Karpas-422 (cell line): Measurements from ENCODE around the gene LILRA6. TPM values are rescaled to one million over a fixed set of nuclear protein-coding genes. Genes with fewer than 3 reads are reported as not detected.
"Not testable (repeated sequence)": the region's sequence is repeated elsewhere in the genome, so short reads cannot be mapped to it uniquely, and the experiment has no call there.

ENCODE experiments used
- DNase-seq: peaks from one replicate; pipeline ENCODE4 v3.0.0-alpha.2; 2015
- H2AFZ ChIP-seq: fragments of 200-600 bp; sonication (generic); 2 replicates; pipeline ENCODE4 v1.6.1; 2014; ENCODE audit warnings: antibody characterized with exemption, low read length, mixed read lengths
- H3K27ac ChIP-seq: fragments of 200-600 bp; sonication (generic); 2 replicates; pipeline ENCODE4 v1.5.1; 2014; ENCODE audit warnings: mild to moderate bottlenecking, low read length, moderate library complexity
- H3K27me3 ChIP-seq: fragments of 200-600 bp; sonication (generic); 2 replicates; pipeline ENCODE4 v1.6.1; 2014; ENCODE audit warnings: low read length, mixed read lengths
- H3K36me3 ChIP-seq: fragments of 200-600 bp; sonication (generic); 2 replicates; pipeline ENCODE4 v1.6.1; 2014; ENCODE audit warnings: low read length, mixed read lengths; ENCODE audit not compliant: insufficient read depth
- H3K4me1 ChIP-seq: fragments of 200-600 bp; sonication (generic); 2 replicates; pipeline ENCODE4 v1.6.1; 2014; ENCODE audit warnings: mild to moderate bottlenecking, low read length, mixed read lengths
- H3K4me2 ChIP-seq: fragments of 200-600 bp; sonication (generic); 2 replicates; pipeline ENCODE4 v1.6.1; 2014; ENCODE audit warnings: low read length, low read depth, mild to moderate bottlenecking; ENCODE audit not compliant: poor library complexity, severe bottlenecking
- H3K4me3 ChIP-seq: fragments of 200-600 bp; sonication (generic); 2 replicates; pipeline ENCODE4 v1.5.1; 2014; ENCODE audit warnings: mild to moderate bottlenecking, antibody characterized with exemption, low read length, mixed read lengths
- H3K79me2 ChIP-seq: fragments of 200-600 bp; sonication (generic); 2 replicates; pipeline ENCODE4 v1.6.1; 2014; ENCODE audit warnings: mild to moderate bottlenecking, low read length, mixed read lengths
- H3K9ac ChIP-seq: fragments of 200-600 bp; sonication (generic); 2 replicates; pipeline ENCODE4 v1.6.0; 2014; ENCODE audit warnings: low read length
- H3K9me2 ChIP-seq: fragments of 200-600 bp; sonication (generic), shearing (Covaris generic); replicated peaks from 2 replicates; pipeline ENCODE4 v1.6.0; 2014; ENCODE audit warnings: mild to moderate bottlenecking, low read length, moderate library complexity; ENCODE audit not compliant: insufficient read depth
- H3K9me3 ChIP-seq: fragments of 300-700, 200-600 bp; sonication (generic); 2 replicates; pipeline ENCODE4 v1.6.1; 2014; ENCODE audit warnings: low read length, mixed read lengths
- H4K20me1 ChIP-seq: fragments of 200-600 bp; sonication (generic); 2 replicates; pipeline ENCODE4 v1.6.1; 2014; ENCODE audit warnings: mild to moderate bottlenecking, antibody characterized with exemption, low read length, low read depth; ENCODE audit not compliant: insufficient read depth
- total RNA-seq: library from RNA; depleted of rRNA; stranded (reverse); fragments of >200 nt; shearing (Covaris generic); gene quantifications from 2 replicates; pipeline ENCODE4 v1.2.3, GENCODE V29; 2014; ENCODE audit warnings: low replicate concordance

Gene LILRA6
- total RNA-seq, 1 experiment from 2014 or later = not detected

DNA sequence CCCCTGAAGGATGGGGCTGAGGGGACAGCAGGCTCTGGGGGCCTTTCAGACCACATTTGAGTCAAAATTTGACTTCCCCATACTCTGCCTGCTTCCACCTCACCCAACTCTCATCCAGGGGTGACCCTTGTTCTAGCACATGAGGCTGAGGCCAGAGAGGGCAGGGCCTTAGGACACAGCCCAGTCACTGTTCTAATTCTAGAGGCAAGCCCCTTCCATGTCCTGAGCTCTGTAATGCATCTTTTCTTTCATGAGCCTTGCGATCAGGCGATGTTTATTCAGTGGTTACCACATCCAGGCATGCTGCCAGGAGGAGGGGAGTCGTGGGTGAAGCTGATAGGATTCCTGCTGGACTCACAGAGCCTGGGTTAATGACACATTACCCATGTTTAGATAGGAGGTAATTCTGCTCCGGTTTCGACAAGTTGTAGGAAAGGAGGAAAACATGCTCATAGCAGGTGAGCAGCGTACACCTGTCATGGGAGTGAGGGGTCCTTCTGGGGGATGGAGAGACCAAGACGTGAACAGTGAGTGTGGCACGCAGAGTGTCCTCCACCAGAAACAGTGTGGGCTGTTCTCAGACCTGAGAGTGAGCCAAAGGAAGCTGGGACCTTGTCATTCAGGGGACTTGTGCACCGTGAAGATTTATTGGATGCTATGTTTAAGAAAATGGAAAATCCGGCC lies 32.6 kb downstream of the LILRA6 start:
- Histone ChIP-seq H3K9me3 (no peaks in the 10 kb centered on the region), H3K9ac (no peak overlapping the region), H3K4me1 (no peaks in the 10 kb centered on the region; the same call in 1 of the 2 replicates), H3K4me3 (no peak overlapping the region), H3K36me3 (peaks cover 25% of the 10 kb centered on the region), H4K20me1 (peaks cover 38% of the 10 kb centered on the region), H3K79me2 (peaks cover 7% of the 10 kb centered on the region), H3K4me2 (no peak overlapping the region), H3K27ac (no peak overlapping the region), H3K27me3 (no peaks in the 10 kb centered on the region), H3K9me2 (no peaks in the 10 kb centered on the region), H2AFZ (no peak overlapping the region)
- DNase-seq = peak; percentile 64

DNA sequence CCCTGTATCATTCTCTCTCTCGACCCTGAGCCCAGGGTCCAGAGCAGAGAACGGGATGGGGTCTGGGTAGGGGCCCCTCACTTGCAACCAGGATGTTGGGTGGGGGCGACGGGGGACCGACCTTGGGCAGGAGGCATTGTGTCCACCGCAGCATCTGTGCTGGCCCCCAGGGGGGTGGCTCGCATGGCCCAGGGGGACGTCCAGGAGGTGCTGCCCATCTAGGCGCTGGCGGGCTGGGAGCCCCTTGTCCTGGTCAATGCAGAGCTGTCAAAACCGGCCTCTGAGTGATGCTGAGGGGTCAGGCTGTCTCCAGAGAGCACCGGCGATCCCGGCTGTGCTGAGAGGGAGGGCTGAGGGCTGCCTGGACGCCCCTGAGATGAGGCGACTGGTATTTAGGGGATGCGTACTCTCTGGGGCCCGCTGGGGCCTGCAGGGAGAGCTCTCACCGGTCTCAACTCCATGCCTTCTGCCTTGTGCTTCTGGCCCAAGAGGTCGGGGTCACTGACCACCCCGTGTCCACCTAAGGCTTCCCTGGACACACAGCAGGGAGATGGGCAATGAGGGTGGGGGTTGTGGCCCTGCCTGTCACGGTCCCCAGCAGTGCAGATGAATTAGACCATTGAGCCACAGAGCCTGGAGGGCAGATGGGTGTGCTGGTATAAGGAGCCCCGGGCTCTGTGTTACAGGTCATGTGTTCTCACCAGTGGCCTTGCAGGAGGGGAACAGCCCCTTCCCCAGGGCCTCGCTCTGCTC lies 33.4 kb downstream of the LILRA6 start:
- no peak overlapping the region for H3K4me3 ChIP-seq
- no peaks in the 10 kb centered on the region for H3K9me3 ChIP-seq
- H3K27me3 ChIP-seq = no peaks in the 10 kb centered on the region
- H3K27ac ChIP-seq = no peak overlapping the region
- H3K4me2 ChIP-seq = no peak overlapping the region
- H3K9ac ChIP-seq = no peak overlapping the region
- peaks cover 14% of the 10 kb centered on the region for H3K79me2 ChIP-seq
- H3K36me3 ChIP-seq = peaks cover 32% of the 10 kb centered on the region
- DNase-seq = no peak
- H2AFZ ChIP-seq = no peak overlapping the region
- peaks cover 45% of the 10 kb centered on the region for H4K20me1 ChIP-seq
- no peaks in the 10 kb centered on the region for H3K9me2 ChIP-seq
- H3K4me1 ChIP-seq = no peaks in the 10 kb centered on the region; the same call in 1 of the 2 replicates

DNA sequence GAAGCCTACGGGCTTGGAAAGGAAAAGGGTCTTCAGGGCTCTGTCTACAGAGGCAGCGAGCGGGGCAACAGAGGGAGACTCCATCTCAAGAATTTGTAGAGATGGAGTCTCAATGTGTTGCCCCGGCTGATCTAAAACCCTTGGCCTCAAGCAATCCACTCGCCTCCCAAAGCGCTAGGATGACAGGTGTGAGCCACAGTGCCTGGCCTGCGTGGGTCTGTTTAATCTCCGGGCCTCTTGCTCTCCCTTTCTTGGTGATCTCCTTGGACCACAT lies 33.9 kb downstream of the LILRA6 start:
- H3K4me3 ChIP-seq = no peak overlapping the region
- peaks cover 37% of the 10 kb centered on the region for H3K36me3 ChIP-seq
- DNase-seq = peak; percentile 71
- no peak overlapping the region for H3K27ac ChIP-seq
- H3K9me2 ChIP-seq = no peaks in the 10 kb centered on the region
- no peak overlapping the region for H2AFZ ChIP-seq
- H3K9ac ChIP-seq = no peak overlapping the region
- no peaks in the 10 kb centered on the region for H3K9me3 ChIP-seq
- no peaks in the 10 kb centered on the region; the same call in 1 of the 2 replicates for H3K4me1 ChIP-seq
- H3K79me2 ChIP-seq = peaks cover 19% of the 10 kb centered on the region
- peaks cover 50% of the 10 kb centered on the region for H4K20me1 ChIP-seq
- no peaks in the 10 kb centered on the region for H3K27me3 ChIP-seq
- no peak overlapping the region for H3K4me2 ChIP-seq

GRCh38 chr19:54207983-54208783 lies 34.4 kb downstream of the LILRA6 start:
- H3K4me3 ChIP-seq = no peak overlapping the region

GRCh38 chr19:54207676-54207982 lies 35.0 kb downstream of the LILRA6 start:
- no peak overlapping the region for H3K27ac ChIP-seq
- no peaks in the 10 kb centered on the region for H3K27me3 ChIP-seq
- no peak overlapping the region for H3K4me2 ChIP-seq
- peaks cover 6% of the 10 kb centered on the region for H3K4me1 ChIP-seq
- peaks cover 30% of the 10 kb centered on the region for H3K79me2 ChIP-seq
- peaks cover 48% of the 10 kb centered on the region for H3K36me3 ChIP-seq
- DNase-seq = no peak
- no peaks in the 10 kb centered on the region for H3K9me2 ChIP-seq
- H3K4me3 ChIP-seq = no peak overlapping the region
- H4K20me1 ChIP-seq = peaks cover 61% of the 10 kb centered on the region
- H3K9ac ChIP-seq = no peak overlapping the region
- H2AFZ ChIP-seq = no peak overlapping the region
- no peaks in the 10 kb centered on the region for H3K9me3 ChIP-seq

More at GRCh38 chr19:54207983-54208783, 34.4 kb downstream of the LILRA6 start:
- Histone ChIP-seq H3K36me3 (peaks cover 43% of the 10 kb centered on the region), H2AFZ (no peak overlapping the region), H3K27me3 (no peaks in the 10 kb centered on the region), H3K9me2 (no peaks in the 10 kb centered on the region), H3K79me2 (peaks cover 25% of the 10 kb centered on the region), H4K20me1 (peaks cover 56% of the 10 kb centered on the region), H3K9ac (no peak overlapping the region), H3K4me2 (no peak overlapping the region), H3K27ac (no peak overlapping the region), H3K9me3 (no peaks in the 10 kb centered on the region), H3K4me1 (peaks cover under 1% of the 10 kb centered on the region; the same call in 1 of the 2 replicates)
- peak; percentile 76 for DNase-seq

DNA sequence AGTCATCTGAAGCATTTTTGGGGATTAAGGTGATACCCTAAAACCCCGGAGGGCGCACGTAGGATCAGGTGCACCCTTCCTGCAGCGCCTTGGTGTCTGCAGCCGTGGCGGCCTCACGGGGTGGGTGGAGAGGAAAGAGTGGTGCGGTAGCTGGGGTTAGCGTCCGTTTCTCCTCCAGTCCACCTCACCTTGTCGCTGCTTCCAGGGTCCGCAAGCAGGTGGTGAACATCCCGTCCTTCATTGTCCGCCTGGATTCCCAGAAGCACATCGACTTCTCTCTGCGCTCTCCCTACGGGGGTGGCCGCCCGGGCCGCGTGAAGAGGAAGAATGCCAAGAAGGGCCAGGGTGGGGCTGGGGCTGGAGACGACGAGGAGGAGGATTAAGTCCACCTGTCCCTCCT lies 35.4 kb downstream of the LILRA6 start:
- H3K4me2 ChIP-seq, H2AFZ ChIP-seq, H3K27me3 ChIP-seq, H3K4me1 ChIP-seq, H3K4me3 ChIP-seq, DNase-seq, H3K9me3 ChIP-seq, H3K27ac ChIP-seq, H3K9me2 ChIP-seq, H3K9ac ChIP-seq: not testable (repeated sequence)
- H3K36me3 ChIP-seq = peaks cover 53% of the 10 kb centered on the region
- peaks cover 65% of the 10 kb centered on the region for H4K20me1 ChIP-seq
- peaks cover 34% of the 10 kb centered on the region for H3K79me2 ChIP-seq

DNA sequence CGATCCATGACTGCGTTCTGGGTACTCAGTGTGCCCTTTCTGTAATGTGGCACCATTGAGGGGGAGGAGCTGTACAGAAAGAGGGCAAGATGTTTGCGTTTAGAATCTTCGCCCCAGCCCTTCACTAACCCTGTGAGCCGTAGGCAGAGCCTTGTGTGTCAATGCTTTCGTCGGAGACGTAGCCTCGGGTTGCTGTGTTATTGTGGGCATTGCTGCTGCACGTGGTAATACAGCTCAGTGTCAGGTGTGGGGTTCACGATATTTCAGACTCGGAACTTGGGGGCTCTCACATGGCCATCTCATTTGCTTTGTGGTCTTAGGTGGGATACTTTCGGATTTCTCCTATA lies 35.8 kb downstream of the LILRA6 start:
- Histone ChIP-seq H3K36me3 (peaks cover 57% of the 10 kb centered on the region), H3K9me2 (no peaks in the 10 kb centered on the region), H4K20me1 (peaks cover 69% of the 10 kb centered on the region), H3K9ac (no peak overlapping the region), H3K27me3 (no peaks in the 10 kb centered on the region), H3K4me3 (no peak overlapping the region), H3K4me1 (peaks cover 14% of the 10 kb centered on the region), H2AFZ (no peak overlapping the region), H3K4me2 (no peak overlapping the region), H3K27ac (no peak overlapping the region), H3K9me3 (no peaks in the 10 kb centered on the region), H3K79me2 (peaks cover 38% of the 10 kb centered on the region)
- DNase-seq = peak; percentile 46
